GM18499 (cell line): ENCODE results near the gene ETV5.

Experiments
- ATAC-seq: cut with Tn5 transposase; IDR thresholded peaks from one replicate; pipeline ENCODE4 v1.9.1; 2021; ENCODE audit warnings: moderate number of reproducible peaks; ENCODE audit not compliant: insufficient read depth, unreplicated experiment

Gene ETV5

GRCh38 chr3:186124592-186124991, 15.7 kb upstream of the ETV5 start:
- ATAC-seq, result no peak

- no peak for ATAC-seq
These were observed 14.1 kb upstream of the ETV5 start for GRCh38 chr3:186123012-186123411.

GRCh38 chr3:186121968-186122367, 13.1 kb upstream of the ETV5 start:
- ATAC-seq, result no peak

- ATAC-seq, result no peak
These were observed 12.4 kb upstream of the ETV5 start for GRCh38 chr3:186121278-186121677.

- no peak for ATAC-seq
These were observed 10.6 kb upstream of the ETV5 start for GRCh38 chr3:186119499-186119898.

GRCh38 chr3:186118692-186119091, 9.8 kb upstream of the ETV5 start:
- no peak for ATAC-seq

- no peak for ATAC-seq
These were observed 8.7 kb upstream of the ETV5 start for GRCh38 chr3:186117521-186118134.

- ATAC-seq, result no peak
These were observed 6.5 kb upstream of the ETV5 start for GRCh38 chr3:186115239-186115996.

- ATAC-seq, result no peak
These were observed 2.4 kb upstream of the ETV5 start for GRCh38 chr3:186110975-186111974.

- no peak for ATAC-seq
These were observed 1.3 kb upstream of the ETV5 start for GRCh38 chr3:186109897-186110803.

- no peak for ATAC-seq
These were observed 566 bp downstream of the ETV5 start for GRCh38 chr3:186108106-186108940.

- ATAC-seq, result no peak
These were observed 1.4 kb downstream of the ETV5 start for GRCh38 chr3:186107215-186108105.

- no peak for ATAC-seq
These were observed 3.3 kb downstream of the ETV5 start for GRCh38 chr3:186105543-186105942.

GRCh38 chr3:186102687-186103086, 6.2 kb downstream of the ETV5 start:
- ATAC-seq, result no peak

GRCh38 chr3:186100398-186100797, 8.5 kb downstream of the ETV5 start:
- no peak for ATAC-seq

GRCh38 chr3:186099178-186099577, 9.7 kb downstream of the ETV5 start:
- no peak for ATAC-seq

- ATAC-seq, result no peak
These were observed 10.1 kb downstream of the ETV5 start for GRCh38 chr3:186098740-186099139.
